ENCODE measurements around the gene HIP1R. TPM values are rescaled to one million over a fixed set of nuclear protein-coding genes. Genes with fewer than 3 reads are reported as not detected.

The HIP1R gene
- total and polyA plus RNA-seq, 2 of the 13 experiments (the other 11 are each of a cell fraction or from before 2014, with no cell fraction given) = 18.4 to 25.5 TPM

DNA sequence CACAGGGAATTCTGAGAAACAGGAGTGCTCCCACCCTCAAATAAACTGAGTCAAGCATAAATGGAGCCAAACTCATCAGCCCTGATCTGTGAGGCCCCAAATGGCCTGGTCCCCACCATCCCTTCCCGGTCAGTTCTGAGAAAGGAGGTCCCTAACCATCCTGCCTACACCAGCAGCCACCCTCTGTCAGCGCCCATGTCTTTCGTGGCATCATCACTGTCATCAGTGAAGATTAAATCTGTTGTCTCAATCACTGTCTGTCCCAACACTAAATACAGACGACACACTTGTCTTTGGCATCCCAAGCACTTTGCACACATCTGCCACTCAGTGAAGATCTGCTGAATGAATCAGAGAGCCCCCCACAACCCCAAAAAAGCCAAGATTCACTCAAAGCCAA lies 38.3 kb downstream of the HIP1R start:
- H2AFZ ChIP-seq (ENCODE audit: low read length) = no peak overlapping the region
- DNase-seq (ENCODE audit: low spot score) = no peak
- CTCF ChIA-PET (ENCODE audit: low intra/inter-chr PET ratio, low total read pairs) = no interaction called here
- H3K27me3 ChIP-seq (ENCODE audit: control insufficient read depth in 1 of 2, insufficient read depth in 2 of 2, low read length in 2 of 2) = no peaks in the 10 kb centered on the region
- FAIRE-seq = no peak
- H3K9me3 ChIP-seq (ENCODE audit: low read length) = no peaks in the 10 kb centered on the region
- peaks cover 0 to 9% of the 10 kb centered on the region in 2 experiments; a peak in 2 of 5 replicates for H3K36me3 ChIP-seq (replicated peaks in 1 of 2; ENCODE audit: control insufficient read depth in 1 of 2, insufficient read depth in 2 of 2, low read length in 2 of 2)
- TF ChIP-seq FOXA3 (CRISPR knock-in tag; IDR thresholded peaks at IDR 0.05) = no peak
- TF ChIP-seq YY1 (IDR thresholded peaks at IDR 0.05; ENCODE audit: insufficient read depth, insufficient replicate concordance, low read depth, low read length) = no peak
- no peak for TF ChIP-seq PLRG1 (conservative IDR thresholded peaks at IDR 0.05)
- TF ChIP-seq, protein P1, sequence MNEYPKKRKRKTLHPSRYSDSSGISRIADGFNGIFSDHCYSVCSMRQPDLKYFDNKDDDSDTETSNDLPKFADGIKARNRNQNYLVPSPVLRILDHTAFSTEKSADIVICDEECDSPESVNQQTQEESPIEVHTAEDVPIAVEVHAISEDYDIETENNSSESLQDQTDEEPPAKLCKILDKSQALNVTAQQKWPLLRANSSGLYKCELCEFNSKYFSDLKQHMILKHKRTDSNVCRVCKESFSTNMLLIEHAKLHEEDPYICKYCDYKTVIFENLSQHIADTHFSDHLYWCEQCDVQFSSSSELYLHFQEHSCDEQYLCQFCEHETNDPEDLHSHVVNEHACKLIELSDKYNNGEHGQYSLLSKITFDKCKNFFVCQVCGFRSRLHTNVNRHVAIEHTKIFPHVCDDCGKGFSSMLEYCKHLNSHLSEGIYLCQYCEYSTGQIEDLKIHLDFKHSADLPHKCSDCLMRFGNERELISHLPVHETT (CRISPR knock-in tag; conservative IDR thresholded peaks at IDR 0.05) = no peak
- TF ChIP-seq ZNF160 (CRISPR knock-in tag; IDR thresholded peaks at IDR 0.05) = no peak
- TF ChIP-seq, protein P2, sequence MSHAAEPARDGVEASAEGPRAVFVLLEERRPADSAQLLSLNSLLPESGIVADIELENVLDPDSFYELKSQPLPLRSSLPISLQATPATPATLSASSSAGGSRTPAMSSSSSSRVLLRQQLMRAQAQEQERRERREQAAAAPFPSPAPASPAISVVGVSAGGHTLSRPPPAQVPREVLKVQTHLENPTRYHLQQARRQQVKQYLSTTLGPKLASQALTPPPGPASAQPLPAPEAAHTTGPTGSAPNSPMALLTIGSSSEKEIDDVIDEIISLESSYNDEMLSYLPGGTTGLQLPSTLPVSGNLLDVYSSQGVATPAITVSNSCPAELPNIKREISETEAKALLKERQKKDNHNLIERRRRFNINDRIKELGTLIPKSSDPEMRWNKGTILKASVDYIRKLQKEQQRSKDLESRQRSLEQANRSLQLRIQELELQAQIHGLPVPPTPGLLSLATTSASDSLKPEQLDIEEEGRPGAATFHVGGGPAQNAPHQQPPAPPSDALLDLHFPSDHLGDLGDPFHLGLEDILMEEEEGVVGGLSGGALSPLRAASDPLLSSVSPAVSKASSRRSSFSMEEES (CRISPR knock-in tag; IDR thresholded peaks at IDR 0.05) = no peak
- TF ChIP-seq ZNF761 (CRISPR knock-in tag; conservative IDR thresholded peaks at IDR 0.05) = no peak
- TF ChIP-seq ZNF678 (CRISPR knock-in tag; IDR thresholded peaks at IDR 0.05) = no peak
- TF ChIP-seq POLR2G (IDR thresholded peaks at IDR 0.05; ENCODE audit: low read depth, low read length) = no peak
- no peak for TF ChIP-seq ZIK1 (CRISPR knock-in tag; IDR thresholded peaks at IDR 0.05; ENCODE audit: borderline replicate concordance, low read depth)
- TF ChIP-seq REPIN1 (CRISPR knock-in tag; IDR thresholded peaks at IDR 0.05; ENCODE audit: borderline replicate concordance, low read depth) = no peak
- no peak for TF ChIP-seq GTF3A (CRISPR knock-in tag; conservative IDR thresholded peaks at IDR 0.05)
- TF ChIP-seq, protein P3, sequence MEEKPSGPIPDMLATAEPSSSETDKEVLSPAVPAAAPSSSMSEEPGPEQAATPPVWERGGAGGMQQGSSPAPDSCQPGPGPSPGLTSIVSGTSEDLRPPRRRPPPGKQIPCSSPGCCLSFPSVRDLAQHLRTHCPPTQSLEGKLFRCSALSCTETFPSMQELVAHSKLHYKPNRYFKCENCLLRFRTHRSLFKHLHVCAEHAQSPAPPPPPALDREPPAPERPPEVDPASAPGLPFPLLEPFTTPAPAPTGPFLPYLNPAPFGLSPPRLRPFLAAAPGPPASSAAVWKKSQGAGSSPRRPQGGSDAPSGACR (CRISPR knock-in tag; IDR thresholded peaks at IDR 0.05) = no peak
- TF ChIP-seq RARA (CRISPR knock-in tag; IDR thresholded peaks at IDR 0.05) = no peak
- TF ChIP-seq, protein P4, sequence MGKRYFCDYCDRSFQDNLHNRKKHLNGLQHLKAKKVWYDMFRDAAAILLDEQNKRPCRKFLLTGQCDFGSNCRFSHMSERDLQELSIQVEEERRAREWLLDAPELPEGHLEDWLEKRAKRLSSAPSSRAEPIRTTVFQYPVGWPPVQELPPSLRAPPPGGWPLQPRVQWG (CRISPR knock-in tag; IDR thresholded peaks at IDR 0.05; ENCODE audit: borderline replicate concordance, low read depth) = no peak
- peaks cover 17% of the 10 kb centered on the region for H3K4me1 ChIP-seq (ENCODE audit: insufficient read depth, low read length)
- H3K27ac ChIP-seq (ENCODE audit: extremely low read length, insufficient read depth, low read length) = no peak overlapping the region
- POLR2A ChIA-PET = no interaction called here
- H3K79me2 ChIP-seq (ENCODE audit: insufficient read depth, low read length) = peaks cover 30% of the 10 kb centered on the region
- 62% methylated on average over 4 of the region's 4 CpGs for WGBS (ENCODE audit: low lambda C conversion rate)
- in situ Hi-C loops (cut with HindIII; ENCODE audit: extremely low pct_ligation_motif_present, low pct_unique_long_range_greater_than_20kb) = loop anchor here (25.0 kb wide), 1 partner anchor 364 kb away; the partner anchor contains the start of genes MPHOSPH9 and MTRFR
- no peak for ATAC-seq
- H3K4me2 ChIP-seq (ENCODE audit: low read depth, low read length) = no peak overlapping the region
- H4K20me1 ChIP-seq (ENCODE audit: insufficient read depth, low read length) = no peaks in the 10 kb centered on the region
- H3K4me3 ChIP-seq (replicated peaks in 1 of 3; ENCODE audit: insufficient read depth in 1 of 3, low read depth in 2 of 3, low read length in 3 of 3) = no peak overlapping the region
- intact Hi-C loops (cut with micrococcal nuclease; ENCODE audit: unreplicated experiment) = no loop called here
- no TSS peak for BruUV-seq (replicated peaks)
- no peak overlapping the region for H3K9ac ChIP-seq (ENCODE audit: insufficient read depth, low read depth, low read length)

Measured in HepG2 (cell line).